Bronchial epithelial cell (primary cell): ENCODE data around the gene OR4N5. TPM values are rescaled to one million over a fixed set of nuclear protein-coding genes. Genes with fewer than 3 reads are reported as not detected.

Experiments used
- DNase-seq: peaks from one replicate; pipeline ENCODE4 v3.0.0-alpha.2; 2010; ENCODE audit warnings: low read depth
- FAIRE-seq: peaks from 2 replicates; lab custom pipeline; 2011; peaks lifted over from hg19 to GRCh38; lab: Jason Lieb, UNC
- H3K27me3 ChIP-seq: 2 replicates; pipeline ENCODE4 v1.5.1; 2011; ENCODE audit warnings: low read length; ENCODE audit not compliant: control insufficient read depth, insufficient read depth
- H3K36me3 ChIP-seq: 2 replicates; pipeline ENCODE4 v1.5.1; 2011; ENCODE audit warnings: low read length; ENCODE audit not compliant: control insufficient read depth, insufficient read depth
- H3K4me3 ChIP-seq: 2 replicates; pipeline ENCODE4 v1.5.1; 2011; ENCODE audit warnings: mild to moderate bottlenecking, low read depth, low read length, control low read depth
- total RNA-seq: library from RNA; depleted of rRNA; stranded (reverse); fragments of >200 nt; gene quantifications from 2 replicates; pipeline ENCODE4 v1.2.1, GENCODE V29; 2014
- TF ChIP-seq, protein P1 (sequence below): IDR thresholded peaks from 2 replicates; pipeline ENCODE4 v1.5.1; 2011; ENCODE audit warnings: mild to moderate bottlenecking, moderate library complexity, low read length, control low read depth, inconsistent platforms; ENCODE audit not compliant: insufficient read depth, severe bottlenecking

OR4N5 gene
- total RNA-seq, 1 donor from 2014 or later: not detected

DNA sequence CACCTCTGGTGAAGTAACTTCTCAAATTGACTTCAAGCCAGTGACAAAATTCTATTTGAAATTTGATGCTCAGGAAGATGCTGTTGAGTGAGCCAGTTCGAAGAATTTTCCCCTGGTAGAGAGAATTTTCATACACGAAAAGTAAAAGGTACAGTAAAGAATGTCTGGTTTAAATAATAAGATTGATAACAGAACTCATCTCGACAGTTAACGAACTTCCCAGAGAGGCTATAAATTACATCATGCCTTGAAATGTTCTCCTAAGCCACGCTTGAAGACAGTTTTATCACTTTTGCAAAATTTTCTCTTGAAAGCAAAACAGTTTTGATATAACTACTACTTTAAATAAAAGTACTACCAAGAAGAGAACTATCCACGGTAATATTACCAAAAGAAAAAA, 37.7 kb downstream of the OR4N5 start:
- Histone ChIP-seq H3K4me3 (no peak overlapping the region), H3K27me3 (no peaks in the 10 kb centered on the region), H3K36me3 (no peaks in the 10 kb centered on the region)
- FAIRE-seq: no peak
- TF ChIP-seq, protein P1, sequence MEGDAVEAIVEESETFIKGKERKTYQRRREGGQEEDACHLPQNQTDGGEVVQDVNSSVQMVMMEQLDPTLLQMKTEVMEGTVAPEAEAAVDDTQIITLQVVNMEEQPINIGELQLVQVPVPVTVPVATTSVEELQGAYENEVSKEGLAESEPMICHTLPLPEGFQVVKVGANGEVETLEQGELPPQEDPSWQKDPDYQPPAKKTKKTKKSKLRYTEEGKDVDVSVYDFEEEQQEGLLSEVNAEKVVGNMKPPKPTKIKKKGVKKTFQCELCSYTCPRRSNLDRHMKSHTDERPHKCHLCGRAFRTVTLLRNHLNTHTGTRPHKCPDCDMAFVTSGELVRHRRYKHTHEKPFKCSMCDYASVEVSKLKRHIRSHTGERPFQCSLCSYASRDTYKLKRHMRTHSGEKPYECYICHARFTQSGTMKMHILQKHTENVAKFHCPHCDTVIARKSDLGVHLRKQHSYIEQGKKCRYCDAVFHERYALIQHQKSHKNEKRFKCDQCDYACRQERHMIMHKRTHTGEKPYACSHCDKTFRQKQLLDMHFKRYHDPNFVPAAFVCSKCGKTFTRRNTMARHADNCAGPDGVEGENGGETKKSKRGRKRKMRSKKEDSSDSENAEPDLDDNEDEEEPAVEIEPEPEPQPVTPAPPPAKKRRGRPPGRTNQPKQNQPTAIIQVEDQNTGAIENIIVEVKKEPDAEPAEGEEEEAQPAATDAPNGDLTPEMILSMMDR: no peak
- no peak for DNase-seq

- Histone ChIP-seq H3K27me3 (no peaks in the 10 kb centered on the region), H3K36me3 (no peaks in the 10 kb centered on the region), H3K4me3 (no peak overlapping the region)
- TF ChIP-seq, protein P1: no peak
- FAIRE-seq: no peak
- DNase-seq: no peak
These were observed 38.9 kb downstream of the OR4N5 start for GRCh38 chr14:20177433-20177974.

DNA sequence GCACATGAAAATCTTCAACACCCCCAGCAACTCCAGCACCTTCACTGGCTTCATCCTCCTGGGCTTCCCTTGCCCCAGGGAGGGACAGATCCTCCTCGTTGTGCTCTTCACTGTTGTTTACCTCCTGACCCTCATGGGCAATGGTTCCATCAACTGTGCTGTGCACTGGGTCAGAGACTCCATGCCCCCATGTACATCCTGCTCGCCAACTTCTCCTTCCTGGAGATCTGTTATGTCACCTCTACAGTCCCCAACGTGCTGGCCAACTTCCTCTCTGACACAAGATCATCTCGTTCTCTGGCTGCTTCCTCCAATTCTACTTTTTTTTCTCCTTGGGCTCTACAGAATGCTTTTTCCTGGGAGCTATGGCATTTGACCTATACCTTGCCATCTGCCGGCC, 40.6 kb downstream of the OR4N5 start:
- TF ChIP-seq, protein P1: no peak
- no peak for FAIRE-seq
- no peak overlapping the region for H3K4me3 ChIP-seq
- DNase-seq: no peak
- no peaks in the 10 kb centered on the region for H3K36me3 ChIP-seq
- no peaks in the 10 kb centered on the region for H3K27me3 ChIP-seq

DNA sequence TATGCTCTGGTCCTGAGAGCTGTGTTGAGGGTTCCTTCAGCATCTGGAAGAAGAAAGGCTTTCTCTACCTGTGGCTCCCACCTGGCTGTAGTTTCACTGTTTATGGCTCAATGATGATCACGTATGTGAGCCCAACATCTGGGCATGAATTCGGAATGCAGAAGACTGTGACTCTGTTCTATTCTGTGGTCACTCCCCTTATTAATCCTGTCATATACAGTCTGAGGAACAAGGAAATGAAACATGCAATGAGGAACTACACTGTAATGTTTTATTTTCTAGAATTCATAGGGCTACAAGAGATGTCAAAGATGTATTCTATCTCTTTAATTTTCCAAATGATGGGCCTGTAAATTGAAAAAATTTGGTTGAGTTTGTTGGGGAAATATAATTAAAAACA, 41.3 kb downstream of the OR4N5 start:
- FAIRE-seq: no peak
- TF ChIP-seq, protein P1: no peak
- H3K4me3 ChIP-seq: no peak overlapping the region

DNA sequence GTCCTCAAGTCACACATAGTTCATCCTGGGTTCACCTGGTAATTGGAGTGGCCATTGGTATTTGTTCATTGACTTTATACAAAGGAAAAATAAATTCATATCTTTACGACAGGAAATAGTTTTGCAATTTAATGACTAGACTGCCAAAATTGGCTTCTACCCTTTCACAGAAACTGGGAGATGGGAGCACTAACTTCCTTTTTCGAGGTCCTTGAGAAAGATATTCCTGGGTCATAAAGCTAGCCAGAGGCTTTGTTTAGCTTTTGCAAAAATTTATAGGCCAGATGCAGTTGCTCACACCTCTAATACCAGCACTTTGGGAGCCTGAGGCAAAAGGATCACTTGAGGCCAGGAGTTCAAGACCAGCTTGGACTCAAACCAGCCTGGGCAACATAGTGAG, 41.9 kb downstream of the OR4N5 start:
- no peaks in the 10 kb centered on the region for H3K27me3 ChIP-seq
- no peak overlapping the region for H3K4me3 ChIP-seq
- DNase-seq (no peak), FAIRE-seq (no peak)
- TF ChIP-seq, protein P1: no peak
- no peaks in the 10 kb centered on the region for H3K36me3 ChIP-seq

More for the DNA sequence above, 41.3 kb downstream of the OR4N5 start:
- Histone ChIP-seq H3K27me3 (no peaks in the 10 kb centered on the region), H3K36me3 (no peaks in the 10 kb centered on the region)
- no peak for DNase-seq

- FAIRE-seq (no peak), DNase-seq (no peak)
- TF ChIP-seq, protein P1: no peak
- H3K36me3 ChIP-seq: no peaks in the 10 kb centered on the region
- H3K4me3 ChIP-seq: no peak overlapping the region
- no peaks in the 10 kb centered on the region for H3K27me3 ChIP-seq
These were observed 45.6 kb downstream of the OR4N5 start for GRCh38 chr14:20184181-20184580.
